Calu3 (cell line): Measurements from ENCODE around the gene PTPRN2. TPM values are rescaled to one million over a fixed set of nuclear protein-coding genes. Genes with fewer than 3 reads are reported as not detected.

Experiments
- BruUV-seq: library from RNA; stranded (reverse); fragments of 400-500 nt; replicated peaks from 2 replicates; lab custom pipeline; 2021; lab: Mats Ljungman, UMichigan
- CTCF ChIA-PET: fragments of 300-600 bp; sonication (Branson Sonifier 250); formaldehyde crosslinking; loops from one replicate; lab custom pipeline; 2022; ENCODE audit warnings: antibody characterized with exemption; lab: Charles Lee
- DNase-seq: peaks from one replicate; pipeline ENCODE4 v3.0.0; 2022
- H3K27ac Mint-ChIP-seq: one replicate; pipeline ENCODE4 v1.8.0; 2022; ENCODE audit warnings: mixed read lengths; ENCODE audit not compliant: unreplicated experiment
- H3K27me3 Mint-ChIP-seq: one replicate; pipeline ENCODE4 v1.8.0; 2022; ENCODE audit warnings: mixed read lengths; ENCODE audit not compliant: unreplicated experiment
- H3K36me3 Mint-ChIP-seq: one replicate; pipeline ENCODE4 v1.8.0; 2022; ENCODE audit warnings: mild to moderate bottlenecking, moderate library complexity, mixed read lengths; ENCODE audit not compliant: insufficient read depth, unreplicated experiment
- H3K4me1 Mint-ChIP-seq: one replicate; pipeline ENCODE4 v1.8.0; 2022; ENCODE audit warnings: mild to moderate bottlenecking, low read depth, mixed read lengths; ENCODE audit not compliant: unreplicated experiment
- H3K4me3 Mint-ChIP-seq: one replicate; pipeline ENCODE4 v1.8.0; 2022; ENCODE audit warnings: mild to moderate bottlenecking, low read depth, moderate library complexity, mixed read lengths; ENCODE audit not compliant: unreplicated experiment
- H3K9me3 Mint-ChIP-seq: one replicate; pipeline ENCODE4 v1.8.0; 2022; ENCODE audit warnings: low read depth, mixed read lengths; ENCODE audit not compliant: unreplicated experiment
- CTCF ChIP-seq: fragments of 200-600 bp; IDR thresholded peaks from one replicate; pipeline ENCODE4 v1.8.0; 2022; ENCODE audit warnings: antibody characterized with exemption; ENCODE audit not compliant: unreplicated experiment
- intact Hi-C: fragments of 100-400 bp; cut with micrococcal nuclease; formaldehyde crosslinking; loops from one replicate; pipeline ENCODE4 v1.10.0; 2022; ENCODE audit not compliant: unreplicated experiment
- total RNA-seq: library from RNA; stranded (reverse); gene quantifications from 2 replicates; pipeline ENCODE4 v1.2.3, GENCODE V29; 2022

Gene PTPRN2
- total RNA-seq, 1 experiment from 2014 or later: 2.0 TPM

- BruUV-seq: no TSS peak
- TF ChIP-seq CTCF: no peak
- Mint-ChIP-seq H3K27me3 (peaks cover 17% of the 10 kb centered on the region), H3K9me3 (peaks cover 9% of the 10 kb centered on the region), H3K4me1 (no peaks in the 10 kb centered on the region), H3K27ac (no peak overlapping the region), H3K4me3 (no peak overlapping the region), H3K36me3 (peaks cover 5% of the 10 kb centered on the region)
- DNase-seq: no peak
- intact Hi-C loops: no loop called here
- CTCF ChIA-PET: no interaction called here
Observed at GRCh38 chr7:157723205-157723604, 864.4 kb downstream of the PTPRN2 start.

GRCh38 chr7:157722137-157723060 lies 865.2 kb downstream of the PTPRN2 start:
- Mint-ChIP-seq H3K4me1 (no peaks in the 10 kb centered on the region), H3K27me3 (peaks cover 17% of the 10 kb centered on the region), H3K9me3 (peaks cover 9% of the 10 kb centered on the region), H3K4me3 (no peak overlapping the region), H3K36me3 (peaks cover 5% of the 10 kb centered on the region), H3K27ac (no peak overlapping the region)
- no peak for DNase-seq
- intact Hi-C loops: no loop called here
- BruUV-seq: no TSS peak
- CTCF ChIA-PET: no interaction called here
- no peak for TF ChIP-seq CTCF

GRCh38 chr7:157721468-157722136 lies 866.0 kb downstream of the PTPRN2 start:
- Mint-ChIP-seq H3K4me3 (no peak overlapping the region), H3K27me3 (peaks cover 17% of the 10 kb centered on the region), H3K36me3 (peaks cover 5% of the 10 kb centered on the region), H3K9me3 (peaks cover 9% of the 10 kb centered on the region), H3K4me1 (no peaks in the 10 kb centered on the region), H3K27ac (no peak overlapping the region)
- CTCF ChIA-PET: no interaction called here
- no TSS peak for BruUV-seq
- intact Hi-C loops: no loop called here
- no peak for TF ChIP-seq CTCF
- DNase-seq: no peak

GRCh38 chr7:157719705-157720655 lies 867.6 kb downstream of the PTPRN2 start:
- DNase-seq: no peak
- no peak for TF ChIP-seq CTCF
- no TSS peak for BruUV-seq
- H3K36me3 Mint-ChIP-seq: peaks cover 5% of the 10 kb centered on the region
- intact Hi-C loops: no loop called here
- H3K4me1 Mint-ChIP-seq: no peaks in the 10 kb centered on the region
- H3K27me3 Mint-ChIP-seq: peaks cover 17% of the 10 kb centered on the region
- H3K9me3 Mint-ChIP-seq: peaks cover 6% of the 10 kb centered on the region
- H3K4me3 Mint-ChIP-seq: no peak overlapping the region
- no peak overlapping the region for H3K27ac Mint-ChIP-seq
- CTCF ChIA-PET: no interaction called here
